Ishikawa (cell line): ENCODE data around the gene ZBTB22.

Experiments
- EP300 ChIP-seq: IDR thresholded peaks from 2 replicates; pipeline ENCODE4 v1.6.1; 2012; ENCODE audit warnings: borderline replicate concordance
- FOXM1 ChIP-seq: IDR thresholded peaks from 2 replicates; pipeline ENCODE4 v1.6.1; 2012; ENCODE audit warnings: low read depth, borderline replicate concordance
- MAX ChIP-seq: IDR thresholded peaks from 2 replicates; pipeline ENCODE4 v1.6.1; 2012
- TAF1 ChIP-seq: IDR thresholded peaks from 2 replicates; pipeline ENCODE4 v1.6.1; 2012; ENCODE audit warnings: low read depth, mild to moderate bottlenecking
- TCF12 ChIP-seq: IDR thresholded peaks from 2 replicates; pipeline ENCODE4 v1.6.1; 2012; ENCODE audit warnings: low read depth
- TEAD4 ChIP-seq: IDR thresholded peaks from 2 replicates; pipeline ENCODE4 v1.6.1; 2012
- USF1 ChIP-seq: IDR thresholded peaks from 2 replicates; pipeline ENCODE4 v1.6.1; 2012
- YY1 ChIP-seq: IDR thresholded peaks from 2 replicates; pipeline ENCODE4 v1.6.1; 2012; ENCODE audit warnings: low read depth

- TF ChIP-seq FOXM1: no peak
- TF ChIP-seq YY1: no peak
- TF ChIP-seq TEAD4: no peak
- no peak for TF ChIP-seq EP300
- no peak; the same call in 1 of the 2 replicates for TF ChIP-seq MAX
- 0 out of 2 replicates have a peak, but pooled peaks have one; percentile 29 for TF ChIP-seq TAF1
- TF ChIP-seq USF1: no peak
- no peak for TF ChIP-seq TCF12
These were observed 19.4 kb downstream of the ZBTB22 start for GRCh38 chr6:33297956-33298772.
